ENCODE data around the gene SNX5. TPM values are rescaled to one million over a fixed set of nuclear protein-coding genes. Genes with fewer than 3 reads are reported as not detected.
A peak's percentile ranks its signal among the peaks of the same experiment; 100 is the strongest.

The SNX5 gene
- total RNA-seq, 1 donor from 2014 or later, result 32.7 TPM

DNA sequence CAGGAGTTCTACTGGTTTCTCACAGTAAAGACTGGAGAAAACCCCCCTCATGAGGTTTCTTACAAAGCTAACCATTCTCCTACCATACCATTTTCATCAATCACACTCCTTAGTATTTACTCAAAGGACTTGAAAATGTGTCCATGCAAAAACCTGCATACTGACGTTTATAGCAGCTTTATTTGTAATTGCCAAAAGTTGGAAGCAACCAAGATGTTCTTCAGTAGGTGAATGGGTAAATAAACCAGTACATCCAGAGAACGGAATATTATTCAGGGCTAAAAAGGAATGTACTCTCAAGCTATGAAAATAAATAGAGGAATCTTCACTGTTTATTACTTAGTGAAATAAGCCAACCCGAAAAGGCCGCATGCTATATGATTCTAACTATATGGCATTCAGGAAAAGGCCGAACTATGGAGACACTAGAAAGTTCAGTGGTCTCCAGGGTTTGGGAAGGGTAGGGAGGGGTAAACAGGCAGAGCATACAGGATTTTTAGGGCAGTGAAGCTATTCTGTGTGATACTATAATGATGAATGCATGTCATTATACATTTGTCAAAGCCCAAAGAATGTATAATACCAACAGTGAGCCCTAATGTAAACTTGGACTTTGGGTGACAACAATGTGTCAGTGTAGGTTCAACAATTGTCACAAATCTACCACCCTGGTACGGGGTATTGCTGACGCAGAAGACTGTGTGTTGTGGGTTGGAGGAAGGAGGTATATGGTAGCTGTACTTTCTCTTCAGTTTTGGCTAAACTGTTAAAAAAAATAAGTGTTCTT is 50.6 kb downstream of the SNX5 start:
- Histone ChIP-seq H3K4me1 (no peaks in the 10 kb centered on the region), H3K27ac (no peak overlapping the region), H3K36me3 (no peaks in the 10 kb centered on the region), H3K4me3 (no peak overlapping the region), H3K27me3 (no peaks in the 10 kb centered on the region), H3K9me3 (no peaks in the 10 kb centered on the region)
- intact Hi-C loops (cut with DNase I), result no loop called here
- peak in 1 of 2 donors; percentile 9 for DNase-seq (ENCODE audit: low spot score in 2 of 2)
- TF ChIP-seq, protein P1, sequence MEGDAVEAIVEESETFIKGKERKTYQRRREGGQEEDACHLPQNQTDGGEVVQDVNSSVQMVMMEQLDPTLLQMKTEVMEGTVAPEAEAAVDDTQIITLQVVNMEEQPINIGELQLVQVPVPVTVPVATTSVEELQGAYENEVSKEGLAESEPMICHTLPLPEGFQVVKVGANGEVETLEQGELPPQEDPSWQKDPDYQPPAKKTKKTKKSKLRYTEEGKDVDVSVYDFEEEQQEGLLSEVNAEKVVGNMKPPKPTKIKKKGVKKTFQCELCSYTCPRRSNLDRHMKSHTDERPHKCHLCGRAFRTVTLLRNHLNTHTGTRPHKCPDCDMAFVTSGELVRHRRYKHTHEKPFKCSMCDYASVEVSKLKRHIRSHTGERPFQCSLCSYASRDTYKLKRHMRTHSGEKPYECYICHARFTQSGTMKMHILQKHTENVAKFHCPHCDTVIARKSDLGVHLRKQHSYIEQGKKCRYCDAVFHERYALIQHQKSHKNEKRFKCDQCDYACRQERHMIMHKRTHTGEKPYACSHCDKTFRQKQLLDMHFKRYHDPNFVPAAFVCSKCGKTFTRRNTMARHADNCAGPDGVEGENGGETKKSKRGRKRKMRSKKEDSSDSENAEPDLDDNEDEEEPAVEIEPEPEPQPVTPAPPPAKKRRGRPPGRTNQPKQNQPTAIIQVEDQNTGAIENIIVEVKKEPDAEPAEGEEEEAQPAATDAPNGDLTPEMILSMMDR (IDR thresholded peaks at IDR 0.05), result no peak

DNA sequence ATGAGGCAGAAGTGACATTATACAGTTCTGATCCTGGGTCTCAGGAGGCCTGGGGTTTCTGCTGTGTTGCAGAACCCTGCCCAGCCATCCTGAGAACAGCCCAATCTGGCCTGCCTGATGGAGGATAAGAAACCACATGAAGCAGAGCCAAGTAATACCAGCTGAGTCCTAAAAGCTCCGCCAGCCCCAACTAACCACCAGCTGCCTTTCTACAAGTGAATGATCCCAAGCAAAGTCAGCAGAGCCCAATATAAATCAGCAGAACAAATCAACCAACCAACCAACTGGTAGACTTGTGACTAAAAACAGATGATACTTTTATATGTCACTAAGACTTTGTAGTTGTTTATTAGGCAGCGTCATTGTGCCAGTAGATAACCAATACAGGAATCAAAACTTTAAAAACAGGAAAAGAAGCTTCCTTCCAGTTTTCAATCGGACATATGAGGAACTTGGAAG is 52.1 kb downstream of the SNX5 start:
- no peaks in the 10 kb centered on the region for H3K9me3 ChIP-seq
- TF ChIP-seq, protein P1 (IDR thresholded peaks at IDR 0.05), result no peak
- H3K27me3 ChIP-seq, result no peaks in the 10 kb centered on the region
- no peak overlapping the region for H3K27ac ChIP-seq
- intact Hi-C loops (cut with DNase I), result no loop called here
- DNase-seq (ENCODE audit: low spot score in 2 of 2), result peak in 1 of 2 donors; percentile 57
- H3K4me1 ChIP-seq, result no peaks in the 10 kb centered on the region
- H3K4me3 ChIP-seq, result no peak overlapping the region
- H3K36me3 ChIP-seq, result no peaks in the 10 kb centered on the region

DNA sequence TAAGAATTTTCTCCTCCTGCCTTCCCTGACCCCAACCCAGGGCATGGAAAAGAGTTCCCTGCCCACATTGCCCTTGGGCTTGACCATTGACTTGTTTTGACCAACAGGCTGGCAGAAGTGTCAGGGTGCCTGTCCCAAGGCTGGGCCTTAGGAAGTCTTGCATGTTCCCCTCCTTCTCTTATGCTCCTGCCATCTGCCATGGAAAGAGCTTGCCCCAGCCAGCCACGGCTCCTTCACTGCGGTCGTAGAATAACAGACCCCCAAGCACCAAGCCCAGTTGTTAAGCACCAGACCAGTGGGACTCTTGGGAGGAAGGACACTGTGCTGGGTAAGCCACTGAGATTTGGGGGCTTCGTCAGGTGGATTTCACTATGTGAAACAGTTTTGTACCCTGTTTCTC is 53.6 kb downstream of the SNX5 start:
- Histone ChIP-seq H3K36me3 (no peaks in the 10 kb centered on the region), H3K27me3 (no peaks in the 10 kb centered on the region), H3K4me1 (no peaks in the 10 kb centered on the region), H3K9me3 (no peaks in the 10 kb centered on the region), H3K27ac (no peak overlapping the region), H3K4me3 (no peak overlapping the region)
- intact Hi-C loops (cut with DNase I), result no loop called here
- peak in 1 of 2 donors; percentile 34 for DNase-seq (ENCODE audit: low spot score in 2 of 2)
- TF ChIP-seq, protein P1 (IDR thresholded peaks at IDR 0.05), result no peak

DNA sequence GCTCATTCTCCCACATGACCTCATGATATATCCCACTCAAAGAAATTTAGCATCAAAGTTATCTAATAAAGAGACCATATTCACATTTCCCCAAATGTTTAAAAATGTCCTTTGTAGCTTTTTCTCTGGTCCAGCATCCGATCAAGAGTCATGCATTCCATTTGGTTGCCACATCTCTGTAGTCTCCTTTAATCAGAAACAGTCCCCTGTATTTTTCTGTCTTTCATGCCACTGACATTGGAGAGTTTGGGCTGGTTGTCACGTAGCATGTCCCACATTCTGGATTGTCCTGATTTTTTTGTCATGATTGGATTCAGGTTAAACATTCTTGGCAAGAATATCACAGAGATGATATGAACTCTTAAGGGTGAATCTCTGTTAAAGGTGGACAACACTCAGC is 55.7 kb downstream of the SNX5 start:
- H3K27me3 ChIP-seq, result no peaks in the 10 kb centered on the region
- H3K36me3 ChIP-seq, result no peaks in the 10 kb centered on the region
- intact Hi-C loops (cut with DNase I), result no loop called here
- peak in 1 of 2 donors; percentile 45 for DNase-seq (ENCODE audit: low spot score in 2 of 2)
- H3K9me3 ChIP-seq, result no peaks in the 10 kb centered on the region
- TF ChIP-seq, protein P1 (IDR thresholded peaks at IDR 0.05), result no peak
- no peak overlapping the region for H3K4me3 ChIP-seq
- H3K27ac ChIP-seq, result no peak overlapping the region
- no peaks in the 10 kb centered on the region for H3K4me1 ChIP-seq

- Histone ChIP-seq H3K9me3 (no peaks in the 10 kb centered on the region), H3K4me1 (no peaks in the 10 kb centered on the region), H3K27ac (no peak overlapping the region), H3K36me3 (no peaks in the 10 kb centered on the region), H3K27me3 (no peaks in the 10 kb centered on the region), H3K4me3 (no peak overlapping the region)
- intact Hi-C loops (cut with DNase I), result no loop called here
- TF ChIP-seq, protein P1 (IDR thresholded peaks at IDR 0.05), result no peak
- DNase-seq (ENCODE audit: low spot score in 2 of 2), result peak in 1 of 2 donors; percentile 37
Observed at GRCh38 chr20:17911927-17912326, 56.7 kb downstream of the SNX5 start.
